Mammary epithelial cell (primary cell): ENCODE results near the gene PTPMT1.

Experiments used
- EZH2 ChIP-seq: IDR thresholded peaks from 2 replicates; pipeline ENCODE4 v1.6.1; 2012; ENCODE audit warnings: low read length, inconsistent platforms, borderline replicate concordance
- TF ChIP-seq, protein P1 (sequence below), 2 donors: IDR thresholded peaks in 1 of 2; conservative IDR thresholded peaks in 1 of 2; 2 replicates each; pipeline ENCODE4 v1.5.1; 2011 to 2012; ENCODE audit warnings: inconsistent platforms in 2 of 2, low read length in 2 of 2, mild to moderate bottlenecking in 2 of 2, control low read depth in 1 of 2, low read depth in 1 of 2; ENCODE audit not compliant: insufficient read depth in 1 of 2; ENCODE audit errors: extremely low read depth in 1 of 2

DNA sequence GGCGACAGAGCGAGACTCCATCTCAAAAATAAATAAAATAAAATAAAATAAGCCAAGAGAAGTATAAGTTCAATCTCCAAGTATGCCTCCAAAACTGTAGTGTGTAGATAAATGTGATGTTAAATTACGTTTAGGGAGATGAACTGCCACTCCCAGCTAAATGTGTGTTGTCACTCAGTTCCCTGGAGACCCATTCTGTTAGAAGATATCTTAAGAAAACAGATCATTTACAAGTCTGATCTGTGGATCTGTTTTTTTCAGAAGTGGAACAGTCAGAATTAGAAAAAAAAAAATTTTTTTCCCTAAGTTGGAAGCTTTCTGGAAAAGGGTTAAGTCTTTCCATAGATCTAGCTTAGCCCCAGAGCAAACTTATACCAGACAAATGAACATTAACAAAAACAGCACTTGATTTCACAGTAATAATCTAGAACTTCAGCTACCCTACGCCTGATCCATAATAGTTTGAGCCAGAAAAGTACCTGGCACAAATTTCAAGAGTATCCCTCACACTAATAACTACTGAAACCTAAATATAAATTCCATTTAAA lies 30.6 kb upstream of the PTPMT1 start:
- TF ChIP-seq, protein P1, sequence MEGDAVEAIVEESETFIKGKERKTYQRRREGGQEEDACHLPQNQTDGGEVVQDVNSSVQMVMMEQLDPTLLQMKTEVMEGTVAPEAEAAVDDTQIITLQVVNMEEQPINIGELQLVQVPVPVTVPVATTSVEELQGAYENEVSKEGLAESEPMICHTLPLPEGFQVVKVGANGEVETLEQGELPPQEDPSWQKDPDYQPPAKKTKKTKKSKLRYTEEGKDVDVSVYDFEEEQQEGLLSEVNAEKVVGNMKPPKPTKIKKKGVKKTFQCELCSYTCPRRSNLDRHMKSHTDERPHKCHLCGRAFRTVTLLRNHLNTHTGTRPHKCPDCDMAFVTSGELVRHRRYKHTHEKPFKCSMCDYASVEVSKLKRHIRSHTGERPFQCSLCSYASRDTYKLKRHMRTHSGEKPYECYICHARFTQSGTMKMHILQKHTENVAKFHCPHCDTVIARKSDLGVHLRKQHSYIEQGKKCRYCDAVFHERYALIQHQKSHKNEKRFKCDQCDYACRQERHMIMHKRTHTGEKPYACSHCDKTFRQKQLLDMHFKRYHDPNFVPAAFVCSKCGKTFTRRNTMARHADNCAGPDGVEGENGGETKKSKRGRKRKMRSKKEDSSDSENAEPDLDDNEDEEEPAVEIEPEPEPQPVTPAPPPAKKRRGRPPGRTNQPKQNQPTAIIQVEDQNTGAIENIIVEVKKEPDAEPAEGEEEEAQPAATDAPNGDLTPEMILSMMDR (conservative IDR thresholded peaks at IDR 0.05 in 1 of 2, IDR thresholded peaks at IDR 0.05 in 1 of 2; ENCODE audit: extremely low read depth in 1 of 2, insufficient read depth in 1 of 2, low read depth in 1 of 2, low read length in 2 of 2), result no peak
- no peak for TF ChIP-seq EZH2
